Spleen (tissue), 11 donors: ENCODE results near the gene ZRANB2. TPM values are rescaled to one million over a fixed set of nuclear protein-coding genes. Genes with fewer than 3 reads are reported as not detected.

ENCODE experiments used
- DNase-seq: peaks from one replicate; pipeline ENCODE4 v3.0.0-alpha.2; 2020
- H3K27ac ChIP-seq, 8 donors: fragments of 200-600 bp; sonication (generic) in 7 of 8; 1 replicate in 4 of 8; 2 replicates in 4 of 8; pipeline versions ENCODE4 v1.5.0 to v1.8.0; 2016 to 2021; ENCODE audit warnings: inconsistent platforms in 4 of 8, mild to moderate bottlenecking in 4 of 8, moderate library complexity in 1 of 8
- H3K27me3 ChIP-seq, 7 donors: fragments of 200-600 bp; sonication (generic) in 6 of 7; replicated peaks in 1 of 7; 1 replicate in 4 of 7; 2 replicates in 3 of 7; pipeline versions ENCODE4 v1.5.0 to v1.8.0; 2016 to 2021; ENCODE audit warnings: inconsistent platforms in 3 of 7, mild to moderate bottlenecking in 1 of 7
- H3K36me3 ChIP-seq, 6 donors: fragments of 200-600 bp; sonication (generic) in 5 of 6; 1 replicate in 4 of 6; 2 replicates in 2 of 6; pipeline versions ENCODE4 v1.5.0 to v1.8.0; 2016 to 2021; ENCODE audit warnings: inconsistent platforms in 2 of 6
- H3K4me1 ChIP-seq, 6 donors: fragments of 200-600 bp; sonication (generic) in 5 of 6; 1 replicate in 3 of 6; 2 replicates in 3 of 6; pipeline versions ENCODE4 v1.5.0 to v1.8.0; 2016 to 2021; ENCODE audit warnings: inconsistent platforms in 3 of 6
- H3K4me3 ChIP-seq, 8 donors: fragments of 200-600 bp; sonication (generic) in 7 of 8; 1 replicate in 4 of 8; 2 replicates in 4 of 8; pipeline versions ENCODE4 v1.5.0 to v1.8.0; 2016 to 2021; ENCODE audit warnings: inconsistent platforms in 4 of 8, mild to moderate bottlenecking in 4 of 8, moderate library complexity in 2 of 8
- H3K9me3 ChIP-seq, 8 donors: fragments of 200-600 bp; sonication (generic) in 7 of 8; 1 replicate in 4 of 8; 2 replicates in 4 of 8; pipeline versions ENCODE4 v1.5.0 to v1.8.0; 2016 to 2021; ENCODE audit warnings: inconsistent platforms in 4 of 8
- POLR2A ChIP-seq, 3 donors: fragments of 450-650 bp; IDR thresholded peaks; one replicate each; pipeline ENCODE4 v1.5.1; 2017; ENCODE audit warnings: antibody characterized with exemption in 3 of 3, mild to moderate bottlenecking in 1 of 3
- POLR2AphosphoS5 ChIP-seq, 3 donors: sonication (generic); formaldehyde crosslinking; IDR thresholded peaks; one replicate each; pipeline ENCODE4 v1.5.1; 2017; ENCODE audit warnings: antibody characterized with exemption in 3 of 3
- WGBS, 5 donors: extraction: QIAGEN DNeasy Blood & Tissue Kit in 3 of 5; methylation state at CpG; one replicate each; pipeline versions ENCODE4 v1.1.5 to v1.1.7; 2013 to 2018; 5-methylcytosine and 5-hydroxymethylcytosine counted together
- intact Hi-C: fragments of 100-400 bp; cut with DNase I; formaldehyde crosslinking; loops from one replicate; pipeline ENCODE4 v1.15.0; 2023; ENCODE audit warnings: low total_unique reads
- polyA plus RNA-seq, 3 donors: library from polyadenylated mRNA; stranded (reverse); fragments of 200-250 nt; gene quantifications; one replicate each; pipeline ENCODE4 v1.2.1, GENCODE V29; 2013
- total RNA-seq, 7 donors: library from RNA; depleted of rRNA in 3 of 7; stranded (reverse); fragments of >200 nt in 3 of 7; fragmentation: NEBNext Ultra II Directional in 4 of 7; extraction: Animal tissue kit (Norgen Biotek cat#: 25700) in 4 of 7; gene quantifications; one replicate each; pipeline versions ENCODE4 v1.1.0 to v1.2.1, GENCODE V29; 2016 to 2021
- TF ChIP-seq, protein P1 (sequence below), 11 experiments: fragments of 200-600 bp in 7 of 11; fragments of 450-650 bp in 4 of 11; sonication (generic) in 4 of 11; IDR thresholded peaks in 8 of 11; conservative IDR thresholded peaks in 3 of 11; 1 replicate in 7 of 11; 2 replicates in 4 of 11; pipeline versions ENCODE4 v1.4.0 to v1.8.0; 2016 to 2021; ENCODE audit warnings: antibody characterized with exemption in 11 of 11, inconsistent platforms in 4 of 11, mild to moderate bottlenecking in 1 of 11
- donor health status: healthy with polysubstance abuse.
- donor health status: DM: no; HTN: no; CAD: no; lungs with moderate emphysema.
- donor health status: DM: no; HTN: no; CAD: no.
- donor health status: Bipolar disorder and iron deficiency.
- donor health status: healthy.
- donor health status: DM: no; HTN: no; CAD: no.
- donor health status: DM: yes; HTN: yes; CAD: no.

ZRANB2 gene
- total and polyA plus RNA-seq, 10 donors: 52.6 to 109 (median 82.3) TPM

- H3K27ac ChIP-seq: no peak overlapping the region
- H3K27me3 ChIP-seq: peaks cover 0 to 7% (median 0%) of the 10 kb centered on the region in 7 donors
- no peaks in the 10 kb centered on the region for H3K9me3 ChIP-seq
- H3K4me1 ChIP-seq: no peaks in the 10 kb centered on the region
- H3K36me3 ChIP-seq: no peaks in the 10 kb centered on the region
- DNase-seq: no peak
- no peak overlapping the region for H3K4me3 ChIP-seq
- TF ChIP-seq POLR2A (IDR thresholded peaks at IDR 0.05) (no peak), POLR2AphosphoS5 (IDR thresholded peaks at IDR 0.05) (no peak)
- TF ChIP-seq, protein P1, sequence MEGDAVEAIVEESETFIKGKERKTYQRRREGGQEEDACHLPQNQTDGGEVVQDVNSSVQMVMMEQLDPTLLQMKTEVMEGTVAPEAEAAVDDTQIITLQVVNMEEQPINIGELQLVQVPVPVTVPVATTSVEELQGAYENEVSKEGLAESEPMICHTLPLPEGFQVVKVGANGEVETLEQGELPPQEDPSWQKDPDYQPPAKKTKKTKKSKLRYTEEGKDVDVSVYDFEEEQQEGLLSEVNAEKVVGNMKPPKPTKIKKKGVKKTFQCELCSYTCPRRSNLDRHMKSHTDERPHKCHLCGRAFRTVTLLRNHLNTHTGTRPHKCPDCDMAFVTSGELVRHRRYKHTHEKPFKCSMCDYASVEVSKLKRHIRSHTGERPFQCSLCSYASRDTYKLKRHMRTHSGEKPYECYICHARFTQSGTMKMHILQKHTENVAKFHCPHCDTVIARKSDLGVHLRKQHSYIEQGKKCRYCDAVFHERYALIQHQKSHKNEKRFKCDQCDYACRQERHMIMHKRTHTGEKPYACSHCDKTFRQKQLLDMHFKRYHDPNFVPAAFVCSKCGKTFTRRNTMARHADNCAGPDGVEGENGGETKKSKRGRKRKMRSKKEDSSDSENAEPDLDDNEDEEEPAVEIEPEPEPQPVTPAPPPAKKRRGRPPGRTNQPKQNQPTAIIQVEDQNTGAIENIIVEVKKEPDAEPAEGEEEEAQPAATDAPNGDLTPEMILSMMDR (IDR thresholded peaks at IDR 0.05 in 8 of 11, conservative IDR thresholded peaks at IDR 0.05 in 3 of 11): no peak
- WGBS, 5 donors: 65 to 81% (median 76%) methylated on average over 4 of the region's 4 CpGs
- intact Hi-C loops: no loop called here
Observed at GRCh38 chr1:71026093-71026492, 54.7 kb downstream of the ZRANB2 start.

- Histone ChIP-seq H3K4me1 (no peaks in the 10 kb centered on the region), H3K4me3 (no peak overlapping the region), H3K27me3 (peaks cover 0 to 7% (median 0%) of the 10 kb centered on the region in 7 donors), H3K9me3 (no peaks in the 10 kb centered on the region), H3K36me3 (no peaks in the 10 kb centered on the region), H3K27ac (no peak overlapping the region)
- DNase-seq: no peak
- TF ChIP-seq, protein P1 (IDR thresholded peaks at IDR 0.05 in 8 of 11, conservative IDR thresholded peaks at IDR 0.05 in 3 of 11): no peak
- no peak for TF ChIP-seq POLR2A (IDR thresholded peaks at IDR 0.05)
- TF ChIP-seq POLR2AphosphoS5 (IDR thresholded peaks at IDR 0.05): no peak
- intact Hi-C loops: no loop called here
- WGBS, 5 donors: 73 to 94% (median 76%) methylated on average over 4 of the region's 4 CpGs
Observed at GRCh38 chr1:71023515-71023914, 57.3 kb downstream of the ZRANB2 start.

- no peak for DNase-seq
- WGBS, 5 donors: 62 to 78% (median 72%) methylated on average over 7 of the region's 7 CpGs
- no peaks in the 10 kb centered on the region for H3K36me3 ChIP-seq
- no peak for TF ChIP-seq POLR2AphosphoS5 (IDR thresholded peaks at IDR 0.05)
- TF ChIP-seq POLR2A (IDR thresholded peaks at IDR 0.05): no peak
- TF ChIP-seq, protein P1 (IDR thresholded peaks at IDR 0.05 in 8 of 11, conservative IDR thresholded peaks at IDR 0.05 in 3 of 11): no peak
- intact Hi-C loops: no loop called here
- no peaks in the 10 kb centered on the region for H3K9me3 ChIP-seq
- peaks cover 0 to 7% (median 0%) of the 10 kb centered on the region in 7 donors for H3K27me3 ChIP-seq
- H3K4me3 ChIP-seq: no peak overlapping the region
- no peaks in the 10 kb centered on the region for H3K4me1 ChIP-seq
- H3K27ac ChIP-seq: no peak overlapping the region
Observed at GRCh38 chr1:71019233-71019969, 61.4 kb downstream of the ZRANB2 start.

GRCh38 chr1:71018791-71019190 lies 62.0 kb downstream of the ZRANB2 start:
- no peak for TF ChIP-seq POLR2AphosphoS5 (IDR thresholded peaks at IDR 0.05)
- TF ChIP-seq, protein P1 (IDR thresholded peaks at IDR 0.05 in 8 of 11, conservative IDR thresholded peaks at IDR 0.05 in 3 of 11): no peak
- no peak for TF ChIP-seq POLR2A (IDR thresholded peaks at IDR 0.05)
- Histone ChIP-seq H3K36me3 (no peaks in the 10 kb centered on the region), H3K27ac (no peak overlapping the region), H3K4me1 (no peaks in the 10 kb centered on the region), H3K27me3 (peaks cover 0 to 7% (median 0%) of the 10 kb centered on the region in 7 donors), H3K9me3 (no peaks in the 10 kb centered on the region), H3K4me3 (no peak overlapping the region)
- intact Hi-C loops: no loop called here
- no peak for DNase-seq
